Esophagus squamous epithelium (tissue), 4 donors: ENCODE data around the gene TMEM238.

ENCODE experiments used
- POLR2A ChIP-seq, 4 donors: fragments of 450-650 bp; IDR thresholded peaks; one replicate each; pipeline ENCODE4 v1.6.1; 2017; ENCODE audit warnings: antibody characterized with exemption in 4 of 4, mild to moderate bottlenecking in 4 of 4, moderate library complexity in 3 of 4
- TF ChIP-seq, protein P1 (sequence below), 6 experiments: fragments of 450-650 bp in 4 of 6; fragments of 200-600 bp in 2 of 6; sonication (generic) in 2 of 6; IDR thresholded peaks; one replicate each; pipeline ENCODE4 v1.5.1; 2016 to 2019; ENCODE audit warnings: antibody characterized with exemption in 6 of 6, mild to moderate bottlenecking in 4 of 6, moderate library complexity in 4 of 6

DNA sequence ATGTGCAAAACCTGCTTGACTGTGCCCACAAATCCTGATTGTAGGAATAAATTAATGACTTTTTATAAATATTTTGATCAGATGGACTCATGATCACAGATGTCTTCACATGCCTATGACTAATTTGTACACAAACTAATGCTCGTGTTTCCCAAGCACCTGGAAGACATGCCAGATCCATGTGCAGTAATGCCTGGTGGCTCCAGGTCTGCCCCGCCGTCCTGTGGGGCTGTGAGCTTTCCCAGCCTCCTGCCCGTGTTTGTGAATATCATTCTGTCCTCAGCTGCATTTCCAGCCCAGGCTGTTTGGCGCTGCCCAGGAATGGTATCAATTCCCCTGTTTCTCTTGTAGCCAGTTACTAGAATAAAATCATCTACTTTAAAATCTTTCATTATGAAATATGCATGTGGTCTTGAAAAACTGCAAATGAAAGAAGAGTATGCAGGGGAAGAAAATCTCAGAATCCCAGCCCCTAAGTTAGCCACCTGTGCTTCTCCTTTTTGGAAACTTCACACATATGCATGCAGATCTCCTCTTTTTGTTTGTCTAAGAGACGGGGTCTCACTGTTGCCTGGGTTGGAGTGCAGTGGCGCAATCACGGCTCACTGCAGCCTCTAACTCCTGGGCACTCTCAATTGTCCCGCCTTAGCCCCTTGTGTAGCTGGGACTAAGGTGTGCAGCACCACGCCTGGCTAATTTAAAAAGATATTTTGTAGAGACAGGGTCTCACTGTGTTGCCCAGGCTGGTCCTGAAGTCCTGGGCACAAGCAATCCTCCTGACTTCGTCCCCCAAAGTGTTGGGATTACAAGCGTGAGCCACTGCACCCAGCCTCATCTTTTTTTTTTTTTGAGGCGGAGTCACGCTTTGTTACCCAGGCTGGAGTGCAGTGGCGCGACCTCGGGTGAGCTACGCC is 7.9 kb upstream of the TMEM238 start:
- TF ChIP-seq, protein P1, sequence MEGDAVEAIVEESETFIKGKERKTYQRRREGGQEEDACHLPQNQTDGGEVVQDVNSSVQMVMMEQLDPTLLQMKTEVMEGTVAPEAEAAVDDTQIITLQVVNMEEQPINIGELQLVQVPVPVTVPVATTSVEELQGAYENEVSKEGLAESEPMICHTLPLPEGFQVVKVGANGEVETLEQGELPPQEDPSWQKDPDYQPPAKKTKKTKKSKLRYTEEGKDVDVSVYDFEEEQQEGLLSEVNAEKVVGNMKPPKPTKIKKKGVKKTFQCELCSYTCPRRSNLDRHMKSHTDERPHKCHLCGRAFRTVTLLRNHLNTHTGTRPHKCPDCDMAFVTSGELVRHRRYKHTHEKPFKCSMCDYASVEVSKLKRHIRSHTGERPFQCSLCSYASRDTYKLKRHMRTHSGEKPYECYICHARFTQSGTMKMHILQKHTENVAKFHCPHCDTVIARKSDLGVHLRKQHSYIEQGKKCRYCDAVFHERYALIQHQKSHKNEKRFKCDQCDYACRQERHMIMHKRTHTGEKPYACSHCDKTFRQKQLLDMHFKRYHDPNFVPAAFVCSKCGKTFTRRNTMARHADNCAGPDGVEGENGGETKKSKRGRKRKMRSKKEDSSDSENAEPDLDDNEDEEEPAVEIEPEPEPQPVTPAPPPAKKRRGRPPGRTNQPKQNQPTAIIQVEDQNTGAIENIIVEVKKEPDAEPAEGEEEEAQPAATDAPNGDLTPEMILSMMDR (IDR thresholded peaks at IDR 0.05) = no peak
- TF ChIP-seq POLR2A (IDR thresholded peaks at IDR 0.05) = no peak
